Spleen (tissue), 11 donors: ENCODE measurements around the gene SMIM5. TPM values are rescaled to one million over a fixed set of nuclear protein-coding genes. Genes with fewer than 3 reads are reported as not detected.

Experiments
- DNase-seq: peaks from one replicate; pipeline ENCODE4 v3.0.0-alpha.2; 2020
- H3K27ac ChIP-seq, 8 donors: fragments of 200-600 bp; sonication (generic) in 7 of 8; 1 replicate in 4 of 8; 2 replicates in 4 of 8; pipeline versions ENCODE4 v1.5.0 to v1.8.0; 2016 to 2021; ENCODE audit warnings: inconsistent platforms in 4 of 8, mild to moderate bottlenecking in 4 of 8, moderate library complexity in 1 of 8
- H3K27me3 ChIP-seq, 7 donors: fragments of 200-600 bp; sonication (generic) in 6 of 7; replicated peaks in 1 of 7; 1 replicate in 4 of 7; 2 replicates in 3 of 7; pipeline versions ENCODE4 v1.5.0 to v1.8.0; 2016 to 2021; ENCODE audit warnings: inconsistent platforms in 3 of 7, mild to moderate bottlenecking in 1 of 7
- H3K36me3 ChIP-seq, 6 donors: fragments of 200-600 bp; sonication (generic) in 5 of 6; 1 replicate in 4 of 6; 2 replicates in 2 of 6; pipeline versions ENCODE4 v1.5.0 to v1.8.0; 2016 to 2021; ENCODE audit warnings: inconsistent platforms in 2 of 6
- H3K4me1 ChIP-seq, 6 donors: fragments of 200-600 bp; sonication (generic) in 5 of 6; 1 replicate in 3 of 6; 2 replicates in 3 of 6; pipeline versions ENCODE4 v1.5.0 to v1.8.0; 2016 to 2021; ENCODE audit warnings: inconsistent platforms in 3 of 6
- H3K4me3 ChIP-seq, 8 donors: fragments of 200-600 bp; sonication (generic) in 7 of 8; 1 replicate in 4 of 8; 2 replicates in 4 of 8; pipeline versions ENCODE4 v1.5.0 to v1.8.0; 2016 to 2021; ENCODE audit warnings: inconsistent platforms in 4 of 8, mild to moderate bottlenecking in 4 of 8, moderate library complexity in 2 of 8
- H3K9me3 ChIP-seq, 8 donors: fragments of 200-600 bp; sonication (generic) in 7 of 8; 1 replicate in 4 of 8; 2 replicates in 4 of 8; pipeline versions ENCODE4 v1.5.0 to v1.8.0; 2016 to 2021; ENCODE audit warnings: inconsistent platforms in 4 of 8
- POLR2A ChIP-seq, 3 donors: fragments of 450-650 bp; IDR thresholded peaks; one replicate each; pipeline ENCODE4 v1.5.1; 2017; ENCODE audit warnings: antibody characterized with exemption in 3 of 3, mild to moderate bottlenecking in 1 of 3
- POLR2AphosphoS5 ChIP-seq, 3 donors: sonication (generic); formaldehyde crosslinking; IDR thresholded peaks; one replicate each; pipeline ENCODE4 v1.5.1; 2017; ENCODE audit warnings: antibody characterized with exemption in 3 of 3
- WGBS, 5 donors: extraction: QIAGEN DNeasy Blood & Tissue Kit in 3 of 5; methylation state at CpG; one replicate each; pipeline versions ENCODE4 v1.1.5 to v1.1.7; 2013 to 2018; 5-methylcytosine and 5-hydroxymethylcytosine counted together
- intact Hi-C: fragments of 100-400 bp; cut with DNase I; formaldehyde crosslinking; loops from one replicate; pipeline ENCODE4 v1.15.0; 2023; ENCODE audit warnings: low total_unique reads
- polyA plus RNA-seq, 3 donors: library from polyadenylated mRNA; stranded (reverse); fragments of 200-250 nt; gene quantifications; one replicate each; pipeline ENCODE4 v1.2.1, GENCODE V29; 2013
- total RNA-seq, 7 donors: library from RNA; depleted of rRNA in 3 of 7; stranded (reverse); fragments of >200 nt in 3 of 7; fragmentation: NEBNext Ultra II Directional in 4 of 7; extraction: Animal tissue kit (Norgen Biotek cat#: 25700) in 4 of 7; gene quantifications; one replicate each; pipeline versions ENCODE4 v1.1.0 to v1.2.1, GENCODE V29; 2016 to 2021
- TF ChIP-seq, protein P1 (sequence below), 11 experiments: fragments of 200-600 bp in 7 of 11; fragments of 450-650 bp in 4 of 11; sonication (generic) in 4 of 11; IDR thresholded peaks in 8 of 11; conservative IDR thresholded peaks in 3 of 11; 1 replicate in 7 of 11; 2 replicates in 4 of 11; pipeline versions ENCODE4 v1.4.0 to v1.8.0; 2016 to 2021; ENCODE audit warnings: antibody characterized with exemption in 11 of 11, inconsistent platforms in 4 of 11, mild to moderate bottlenecking in 1 of 11
- donor health status: healthy with polysubstance abuse.
- donor health status: DM: no; HTN: no; CAD: no; lungs with moderate emphysema.
- donor health status: DM: no; HTN: no; CAD: no.
- donor health status: Bipolar disorder and iron deficiency.
- donor health status: healthy.
- donor health status: DM: no; HTN: no; CAD: no.
- donor health status: DM: yes; HTN: yes; CAD: no.

SMIM5 gene
- total and polyA plus RNA-seq, 10 donors = 2.1 to 5.1 (median 3.7) TPM

DNA sequence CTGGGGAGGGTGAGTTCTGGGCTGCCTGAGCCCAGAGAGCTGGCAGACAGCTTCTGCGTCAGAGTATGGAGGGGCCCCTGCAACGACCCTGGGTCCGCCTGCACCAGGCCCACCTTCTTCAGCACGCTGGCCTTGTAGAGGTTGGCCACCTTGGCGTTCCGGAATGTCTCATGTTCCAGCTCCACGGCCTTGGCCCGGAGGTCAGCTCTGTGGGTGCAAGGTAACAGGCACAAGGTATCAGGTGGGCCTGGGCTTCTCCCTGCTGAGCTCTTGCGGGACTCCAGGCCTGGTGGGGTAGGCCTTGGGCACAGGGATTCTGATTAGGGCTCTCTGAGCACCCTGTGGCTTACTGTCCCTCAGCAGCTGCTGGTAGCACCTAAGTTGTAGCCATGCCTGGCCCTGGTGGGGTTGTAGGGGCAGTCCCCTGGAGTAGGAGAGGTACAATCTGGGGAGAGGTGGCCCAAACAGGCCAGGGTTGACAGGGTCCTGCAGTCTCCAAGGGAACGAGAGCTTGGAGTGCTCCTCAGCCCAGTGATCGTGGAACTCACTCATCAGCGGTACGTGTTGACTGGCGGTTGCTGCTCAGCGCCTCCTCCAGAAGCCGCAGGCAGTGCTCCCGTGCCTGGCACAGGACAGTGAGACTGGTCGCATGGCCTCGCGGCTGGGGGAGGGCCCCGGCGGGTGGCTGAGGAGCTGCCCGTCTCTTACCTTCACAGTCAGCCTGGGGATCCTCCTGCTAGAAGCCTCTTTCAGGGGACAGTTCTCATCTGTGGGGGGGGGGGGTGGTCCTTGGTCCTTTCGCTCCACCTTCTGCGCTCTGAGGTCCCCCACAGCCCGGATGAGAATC, 2.9 kb upstream of the SMIM5 start:
- no peak overlapping the region for H3K4me3 ChIP-seq
- peak; percentile 64 for DNase-seq
- intact Hi-C loops = no loop called here
- peaks cover 0 to 65% (median 31%) of the 10 kb centered on the region in 6 donors for H3K36me3 ChIP-seq
- peaks cover 14 to 29% (median 21%) of the 10 kb centered on the region in 6 donors for H3K4me1 ChIP-seq
- H3K27ac ChIP-seq = no peak overlapping the region
- WGBS, 5 donors = 84 to 92% (median 87%) methylated on average over 16 to 26 of the region's 26 CpGs
- H3K9me3 ChIP-seq = no peaks in the 10 kb centered on the region
- peak in 2 of 3 donors; percentile 10 to 16 for TF ChIP-seq POLR2AphosphoS5 (IDR thresholded peaks at IDR 0.05)
- no peak for TF ChIP-seq POLR2A (IDR thresholded peaks at IDR 0.05)
- no peaks in the 10 kb centered on the region for H3K27me3 ChIP-seq

DNA sequence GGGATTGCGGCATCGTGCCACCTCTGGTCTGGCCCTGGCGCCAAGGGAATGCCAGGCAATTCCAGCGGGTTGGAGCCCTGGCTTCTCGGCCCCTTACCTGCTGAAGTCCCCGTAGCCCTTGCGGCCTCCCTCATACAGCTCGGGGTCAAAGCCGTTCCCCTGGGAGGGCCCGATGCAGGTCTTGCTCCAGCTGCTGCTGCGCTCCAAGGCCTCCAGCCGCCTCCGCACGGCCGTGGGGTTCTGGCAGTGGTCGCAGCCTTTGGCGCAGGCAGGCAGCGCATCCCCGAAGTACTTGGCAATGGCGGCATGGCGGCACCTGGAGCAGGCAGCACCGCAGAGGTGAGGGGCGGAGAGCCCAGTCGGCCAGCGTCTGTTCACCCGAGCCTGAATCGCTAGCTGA, 1.9 kb upstream of the SMIM5 start:
- TF ChIP-seq POLR2AphosphoS5 (IDR thresholded peaks at IDR 0.05) (peak in 1 of 3 donors; percentile 51), POLR2A (IDR thresholded peaks at IDR 0.05) (no peak)
- TF ChIP-seq, protein P1, sequence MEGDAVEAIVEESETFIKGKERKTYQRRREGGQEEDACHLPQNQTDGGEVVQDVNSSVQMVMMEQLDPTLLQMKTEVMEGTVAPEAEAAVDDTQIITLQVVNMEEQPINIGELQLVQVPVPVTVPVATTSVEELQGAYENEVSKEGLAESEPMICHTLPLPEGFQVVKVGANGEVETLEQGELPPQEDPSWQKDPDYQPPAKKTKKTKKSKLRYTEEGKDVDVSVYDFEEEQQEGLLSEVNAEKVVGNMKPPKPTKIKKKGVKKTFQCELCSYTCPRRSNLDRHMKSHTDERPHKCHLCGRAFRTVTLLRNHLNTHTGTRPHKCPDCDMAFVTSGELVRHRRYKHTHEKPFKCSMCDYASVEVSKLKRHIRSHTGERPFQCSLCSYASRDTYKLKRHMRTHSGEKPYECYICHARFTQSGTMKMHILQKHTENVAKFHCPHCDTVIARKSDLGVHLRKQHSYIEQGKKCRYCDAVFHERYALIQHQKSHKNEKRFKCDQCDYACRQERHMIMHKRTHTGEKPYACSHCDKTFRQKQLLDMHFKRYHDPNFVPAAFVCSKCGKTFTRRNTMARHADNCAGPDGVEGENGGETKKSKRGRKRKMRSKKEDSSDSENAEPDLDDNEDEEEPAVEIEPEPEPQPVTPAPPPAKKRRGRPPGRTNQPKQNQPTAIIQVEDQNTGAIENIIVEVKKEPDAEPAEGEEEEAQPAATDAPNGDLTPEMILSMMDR (IDR thresholded peaks at IDR 0.05 in 8 of 11, conservative IDR thresholded peaks at IDR 0.05 in 3 of 11) = no peak
- Histone ChIP-seq H3K4me1 (peaks cover 14 to 28% (median 21%) of the 10 kb centered on the region in 6 donors), H3K27me3 (no peaks in the 10 kb centered on the region), H3K9me3 (no peaks in the 10 kb centered on the region), H3K4me3 (no peak overlapping the region), H3K27ac (no peak overlapping the region), H3K36me3 (peaks cover 0 to 57% (median 21%) of the 10 kb centered on the region in 6 donors)
- DNase-seq = no peak
- 86 to 94% (median 93%) methylated on average over 12 to 27 of the region's 27 CpGs for WGBS, 5 donors
- intact Hi-C loops = no loop called here

DNA sequence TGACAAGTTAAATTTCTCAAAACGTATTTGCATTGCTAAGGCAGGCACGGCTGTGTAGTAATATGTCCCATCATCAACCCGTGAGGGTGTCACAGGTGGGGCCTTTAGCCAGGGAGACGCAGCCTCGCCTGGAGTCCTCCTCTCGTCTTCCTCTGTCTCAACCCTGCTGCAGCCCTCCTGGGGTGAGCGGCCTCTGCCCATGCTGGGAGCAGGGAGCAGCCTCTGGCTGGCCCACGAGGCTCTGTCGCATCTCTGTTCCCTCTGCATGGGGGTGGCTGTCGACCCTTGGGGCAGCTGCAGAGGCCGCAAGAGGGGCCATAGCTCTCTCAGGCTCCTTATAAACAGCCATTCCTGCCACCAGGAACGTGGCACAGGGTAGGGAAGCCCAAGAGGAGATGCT, 806 bp upstream of the SMIM5 start:
- TF ChIP-seq, protein P1 (IDR thresholded peaks at IDR 0.05 in 8 of 11, conservative IDR thresholded peaks at IDR 0.05 in 3 of 11) = no peak
- TF ChIP-seq POLR2AphosphoS5 (IDR thresholded peaks at IDR 0.05) (no peak), POLR2A (IDR thresholded peaks at IDR 0.05) (no peak)
- no peaks in the 10 kb centered on the region for H3K9me3 ChIP-seq
- no peak overlapping the region for H3K4me3 ChIP-seq
- peaks cover 0 to 57% (median 11%) of the 10 kb centered on the region in 6 donors for H3K36me3 ChIP-seq
- 80 to 88% (median 82%) methylated on average over 6 to 12 of the region's 12 CpGs for WGBS, 5 donors
- intact Hi-C loops = loop anchor here (2.0 kb wide), 1 partner anchor 116 kb away; no protein-coding TSS in a partner anchor
- no peak for DNase-seq
- peaks cover 14 to 24% (median 21%) of the 10 kb centered on the region in 6 donors for H3K4me1 ChIP-seq
- no peaks in the 10 kb centered on the region for H3K27me3 ChIP-seq
- H3K27ac ChIP-seq = peak overlapping the region in 3 of 8 donors; percentile 21 to 73 (median 22)

DNA sequence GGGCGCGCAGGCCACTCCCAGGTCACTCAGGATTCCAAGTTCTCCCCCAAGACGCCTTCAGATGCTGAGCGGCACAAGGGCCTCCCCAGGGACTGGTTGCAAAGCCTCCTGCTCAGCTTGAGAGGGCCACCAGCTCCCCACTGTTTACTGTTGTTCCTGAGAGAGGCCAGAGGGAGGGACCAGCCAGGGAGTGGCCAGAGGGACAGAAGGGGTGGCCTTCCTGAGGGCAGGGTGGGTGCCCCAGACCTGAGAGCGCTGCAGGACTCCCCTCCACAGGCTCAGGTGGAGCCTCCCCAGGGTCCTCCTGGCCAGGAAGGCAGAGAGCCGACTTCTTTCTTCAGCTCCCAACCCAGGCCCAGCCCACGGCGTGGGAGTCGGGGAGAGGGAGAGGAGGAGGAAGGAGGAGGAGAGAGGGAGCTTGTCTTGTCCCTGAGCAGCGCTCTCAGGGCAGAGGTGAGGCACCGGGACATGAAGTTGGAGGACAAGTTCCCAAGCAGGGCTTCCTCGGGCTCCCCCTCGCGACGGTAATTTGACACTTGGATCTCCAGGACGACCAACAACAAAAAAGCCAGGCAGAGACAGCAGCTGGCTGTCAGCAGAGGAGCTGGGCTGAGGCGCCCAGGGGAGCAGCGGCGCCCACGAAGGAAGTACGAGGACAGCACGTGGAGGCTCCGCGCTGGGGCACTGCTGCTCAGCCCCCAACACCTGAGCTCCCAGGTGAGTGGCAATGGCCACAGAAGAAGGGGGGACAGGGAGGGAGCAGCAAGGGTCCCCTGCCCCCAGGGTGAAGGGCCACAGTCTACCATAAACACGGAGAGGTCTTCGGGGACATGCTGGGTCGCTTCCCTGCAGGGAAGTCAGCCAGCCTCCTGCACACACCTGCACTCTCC, 497 bp downstream of the SMIM5 start:
- DNase-seq = peak; percentile 88
- H3K36me3 ChIP-seq = peaks cover 0 to 54% (median 7%) of the 10 kb centered on the region in 6 donors
- peak overlapping the region in 2 of 8 donors; percentile 6 to 7 for H3K4me3 ChIP-seq
- no peaks in the 10 kb centered on the region for H3K27me3 ChIP-seq
- H3K27ac ChIP-seq = peak overlapping the region in 7 of 8 donors; percentile 14 to 73 (median 68)
- no peak for TF ChIP-seq POLR2A (IDR thresholded peaks at IDR 0.05)
- TF ChIP-seq, protein P1 (IDR thresholded peaks at IDR 0.05 in 8 of 11, conservative IDR thresholded peaks at IDR 0.05 in 3 of 11) = peak in 10 of 11 experiments; percentile 4 to 63 (median 42)
- peak; percentile 36 to 60 (median 48) for TF ChIP-seq POLR2AphosphoS5 (IDR thresholded peaks at IDR 0.05)
- peaks cover 14 to 24% (median 21%) of the 10 kb centered on the region in 6 donors for H3K4me1 ChIP-seq
- H3K9me3 ChIP-seq = no peaks in the 10 kb centered on the region
- intact Hi-C loops = loop anchor here (2.0 kb wide), 1 partner anchor 115 kb away; no protein-coding TSS in a partner anchor
- 13 to 22% (median 21%) methylated on average over 23 to 27 of the region's 27 CpGs for WGBS, 5 donors
